HT-29 (cell line): ENCODE measurements around the gene CTSA. TPM values are rescaled to one million over a fixed set of nuclear protein-coding genes. Genes with fewer than 3 reads are reported as not detected.
"Not testable (repeated sequence)": the region's sequence is repeated elsewhere in the genome, so short reads cannot be mapped to it uniquely, and the experiment has no call there.

Experiments used
- DNase-seq: peaks from one replicate; pipeline ENCODE4 v3.0.0-alpha.2; 2015; ENCODE audit warnings: low spot score
- total RNA-seq: library from RNA; depleted of rRNA; stranded (reverse); fragments of >200 nt; shearing (Covaris generic); gene quantifications from 2 replicates; pipeline ENCODE4 v1.2.3, GENCODE V29; 2014

The CTSA gene
- total RNA-seq, 1 experiment from 2014 or later = 162 TPM

DNA sequence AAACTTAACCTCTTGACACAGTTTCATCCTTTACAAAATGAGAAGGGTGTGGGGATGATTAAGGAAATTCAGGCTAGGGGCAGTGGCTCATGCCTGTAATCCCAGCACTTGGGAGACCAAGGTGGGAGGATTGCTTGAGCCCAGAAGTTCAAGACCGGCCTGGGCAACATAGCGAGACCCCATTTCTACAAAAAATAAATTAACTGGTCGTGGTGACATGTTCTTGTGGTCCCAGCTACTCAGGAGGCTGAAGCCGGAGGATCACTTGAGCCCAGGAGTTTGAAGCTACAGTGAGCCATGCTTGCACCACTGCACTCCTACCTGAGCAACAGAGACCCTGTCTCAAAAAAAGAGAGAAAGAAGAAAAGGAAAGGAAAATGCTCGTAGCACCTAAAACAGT lies 24.7 kb upstream of the CTSA start:
- no peak for DNase-seq

DNA sequence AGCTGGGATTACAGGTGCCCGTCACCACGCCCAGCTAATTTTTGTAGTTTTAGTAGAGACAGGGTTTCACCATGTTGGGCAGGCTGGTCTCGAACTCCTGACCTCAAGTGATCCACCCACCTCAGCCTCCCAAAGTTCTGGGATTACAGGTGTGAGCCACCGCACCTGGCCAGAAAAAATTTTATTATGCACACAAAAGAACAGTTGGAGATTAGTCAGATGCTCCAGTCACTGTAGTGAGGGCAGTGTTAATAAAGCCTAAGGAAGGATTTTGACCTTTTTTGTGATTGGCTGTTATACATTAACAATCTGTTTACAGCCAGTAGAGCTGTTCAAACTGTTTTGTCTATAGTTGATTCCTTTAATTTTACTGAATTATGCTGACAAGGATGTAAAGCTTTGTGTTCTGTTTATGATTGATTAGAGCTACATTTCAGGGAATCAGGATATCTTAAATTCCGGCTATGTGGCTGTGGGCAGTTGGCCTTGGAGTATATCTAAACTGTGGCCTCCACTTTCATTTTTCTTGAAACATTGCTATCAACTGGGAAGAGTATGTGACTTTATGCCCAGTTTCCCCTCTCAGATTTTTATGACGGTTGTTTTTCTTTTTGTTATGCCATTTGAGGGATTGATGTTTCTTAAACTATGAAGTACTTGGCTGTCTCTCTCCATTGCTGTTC lies 23.9 kb upstream of the CTSA start:
- no peak for DNase-seq

DNA sequence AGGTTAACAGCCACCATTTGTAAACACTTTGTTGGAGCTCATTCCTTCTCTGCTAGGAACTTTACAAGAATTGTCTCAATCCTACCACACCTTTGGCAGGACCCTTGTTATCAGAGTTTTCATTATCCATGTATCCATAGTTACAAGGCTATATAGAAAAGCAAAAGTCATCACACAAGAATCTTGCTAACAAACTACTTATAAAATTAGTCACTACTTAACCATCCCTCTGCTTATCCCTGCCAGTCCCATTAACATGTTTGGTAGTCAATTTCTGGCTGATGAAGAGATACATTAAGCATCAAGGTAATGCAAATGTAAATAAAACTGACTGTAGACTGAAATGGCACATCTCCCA lies 23.3 kb upstream of the CTSA start:
- DNase-seq = peak; percentile 20

DNA sequence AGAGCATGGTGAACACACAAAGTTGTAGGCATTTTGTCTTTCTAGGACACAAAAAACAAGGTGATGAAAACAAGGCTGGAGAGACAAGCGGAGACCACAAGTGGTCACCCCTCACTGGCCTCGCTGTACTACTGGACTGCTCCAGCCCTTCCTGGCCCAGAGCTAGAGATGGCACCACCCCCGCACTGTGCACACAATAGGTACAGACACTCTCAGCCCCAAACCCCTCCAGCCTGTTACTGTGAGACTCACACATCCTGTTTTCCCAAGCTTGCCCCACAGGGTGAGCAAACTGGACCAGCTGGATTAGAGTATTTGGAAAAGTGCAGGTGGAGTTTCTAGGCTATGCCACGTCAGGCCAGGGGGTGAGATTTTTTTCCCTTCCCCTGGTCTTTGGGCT lies 18.5 kb upstream of the CTSA start:
- no peak for DNase-seq

DNA sequence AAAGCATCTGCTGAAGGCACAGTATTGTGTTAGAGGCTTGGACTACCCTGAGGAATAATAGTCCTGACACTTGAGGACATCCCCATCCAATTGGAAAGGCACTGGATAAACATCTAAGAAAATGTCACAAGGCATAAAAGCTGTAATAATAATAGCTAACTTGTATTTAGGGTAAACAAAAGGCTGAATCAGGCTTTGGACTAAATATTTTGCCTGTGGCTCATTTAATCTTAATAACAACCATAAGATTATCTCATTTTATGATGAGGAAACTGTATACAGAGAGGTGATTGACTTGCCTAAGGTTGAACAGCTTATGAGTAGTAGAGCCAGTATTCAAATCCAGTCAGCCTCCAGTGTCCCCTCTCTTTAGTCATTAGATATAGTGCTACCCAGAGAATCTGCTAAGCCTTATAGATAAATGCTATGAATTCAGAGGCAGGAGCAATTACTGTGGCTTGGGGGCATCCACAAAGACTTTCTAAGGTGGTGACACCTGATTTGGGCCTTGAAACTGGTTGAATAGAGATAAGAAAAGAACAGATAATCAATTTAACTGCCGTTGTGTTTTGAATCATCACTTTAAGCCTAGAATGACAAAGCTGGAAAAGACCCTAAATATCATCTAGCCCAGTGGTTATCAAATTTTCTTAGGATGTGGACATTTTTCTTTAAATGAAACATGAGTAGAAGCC lies 17.6 kb upstream of the CTSA start:
- DNase-seq = no peak

DNA sequence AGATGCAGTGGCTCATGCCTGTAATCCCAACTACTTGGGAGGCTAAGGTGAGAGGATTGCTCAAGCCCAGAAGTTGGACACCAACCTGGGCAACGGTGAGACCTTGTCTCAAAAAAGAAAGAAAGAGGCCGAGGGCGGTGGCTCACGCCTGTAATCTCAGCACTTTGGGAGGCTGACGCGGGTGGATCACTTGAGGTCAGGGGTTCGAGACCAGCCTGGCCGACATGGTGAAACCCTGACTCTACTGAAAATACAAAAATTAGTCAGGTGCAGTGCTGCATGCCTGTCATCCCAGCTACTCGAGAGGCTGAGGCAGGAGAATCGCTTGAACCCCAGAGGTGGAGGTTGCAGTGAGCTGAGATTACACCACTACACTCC lies 17.0 kb upstream of the CTSA start:
- DNase-seq = not testable (repeated sequence)

DNA sequence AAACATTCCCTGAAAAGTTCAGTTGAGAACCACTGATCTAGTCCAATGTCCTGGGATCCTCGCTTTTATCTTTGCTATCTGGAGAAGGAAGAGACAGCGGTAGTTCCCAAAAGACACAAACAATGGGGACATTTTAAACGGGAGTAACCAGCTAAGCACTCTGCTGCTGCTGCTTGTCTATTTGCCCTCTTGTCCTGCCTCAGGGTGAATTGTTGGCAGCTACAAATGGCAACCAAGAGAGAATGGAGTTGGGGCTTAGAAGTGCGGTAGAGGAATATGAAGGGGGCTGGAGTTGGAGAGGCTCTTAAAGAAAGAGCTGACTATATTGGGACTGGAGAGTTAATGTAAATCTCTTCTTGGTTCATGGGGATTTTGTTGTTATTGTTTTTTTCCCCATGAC lies 16.6 kb upstream of the CTSA start:
- no peak for DNase-seq

DNA sequence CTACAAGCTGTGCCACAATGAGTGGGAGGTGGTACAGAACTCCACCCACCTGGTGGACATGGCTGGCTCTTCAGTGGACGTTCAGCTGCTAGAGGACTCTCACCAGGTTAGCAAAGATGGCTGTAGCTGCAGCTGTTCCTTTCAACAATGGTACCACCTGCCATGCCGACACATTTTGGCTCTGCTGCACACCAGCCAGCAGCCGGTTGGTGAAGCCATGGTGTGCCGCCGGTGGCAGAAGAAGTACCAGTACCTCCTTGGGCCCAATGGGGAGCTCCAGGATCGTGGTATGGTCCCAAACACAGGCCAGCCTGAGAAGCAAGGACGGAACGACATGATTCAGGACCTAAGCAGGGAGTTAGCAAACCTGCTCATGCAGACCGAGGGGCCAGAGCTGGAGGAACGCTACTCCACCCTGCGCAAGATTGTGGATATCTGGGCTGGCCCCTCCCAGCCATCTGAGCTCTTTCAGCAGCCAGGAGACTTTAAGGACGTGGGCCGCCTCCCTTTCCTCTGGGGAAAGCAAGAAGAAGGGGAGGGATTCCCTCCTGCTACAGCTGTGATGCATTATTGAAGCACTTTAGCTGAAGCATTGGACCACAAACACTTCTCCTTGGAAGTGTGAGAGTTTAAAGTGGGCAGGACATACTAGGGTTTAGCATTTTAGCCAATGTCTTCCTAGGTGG lies 12.9 kb upstream of the CTSA start:
- no peak for DNase-seq

DNA sequence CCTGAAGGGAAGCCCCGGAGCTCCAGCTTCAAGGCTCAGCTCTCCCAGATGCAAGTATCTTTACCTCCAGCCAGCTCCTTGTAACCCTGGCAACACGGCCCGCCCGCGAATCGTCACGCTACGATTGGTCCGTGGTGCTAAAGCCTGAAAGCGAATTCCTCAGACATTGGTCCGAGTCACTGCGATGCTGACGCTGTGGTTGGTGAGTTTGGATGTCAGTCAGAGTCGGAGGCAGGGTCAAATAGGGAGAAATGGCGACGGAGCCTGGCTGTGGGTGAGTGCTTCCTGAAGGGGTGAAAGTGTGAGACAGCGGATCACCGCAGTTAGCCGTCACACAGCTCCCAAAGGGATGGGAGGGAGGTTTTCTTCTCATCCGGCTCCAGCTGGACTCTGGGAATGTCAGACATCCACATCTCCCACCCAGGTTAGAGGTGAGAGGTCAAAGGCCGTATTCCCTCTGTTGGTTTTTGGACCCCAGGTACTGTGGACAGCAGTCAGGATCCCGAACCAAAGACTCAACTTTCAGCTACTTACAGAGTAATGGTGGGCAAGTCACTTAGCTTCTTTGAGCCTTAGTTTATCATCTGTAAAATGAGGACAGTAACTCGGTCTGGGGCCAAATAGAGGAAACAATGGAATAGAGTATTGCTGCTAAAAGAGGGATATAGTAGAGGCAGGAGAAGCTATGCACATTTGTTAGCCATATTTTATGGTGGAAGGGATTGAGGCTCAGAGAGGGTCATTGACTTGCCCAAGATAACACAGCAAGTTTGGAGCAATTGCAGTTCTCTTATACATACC lies 9.9 kb upstream of the CTSA start, which contains the start of gene ZSWIM1:
Gene ZSWIM1, plus strand, starts transcription at position 240 of the 801 bp plus-strand sequence. CDS start 1,366 bp downstream, outside the sequence.
- peak; percentile 100 for DNase-seq

DNA sequence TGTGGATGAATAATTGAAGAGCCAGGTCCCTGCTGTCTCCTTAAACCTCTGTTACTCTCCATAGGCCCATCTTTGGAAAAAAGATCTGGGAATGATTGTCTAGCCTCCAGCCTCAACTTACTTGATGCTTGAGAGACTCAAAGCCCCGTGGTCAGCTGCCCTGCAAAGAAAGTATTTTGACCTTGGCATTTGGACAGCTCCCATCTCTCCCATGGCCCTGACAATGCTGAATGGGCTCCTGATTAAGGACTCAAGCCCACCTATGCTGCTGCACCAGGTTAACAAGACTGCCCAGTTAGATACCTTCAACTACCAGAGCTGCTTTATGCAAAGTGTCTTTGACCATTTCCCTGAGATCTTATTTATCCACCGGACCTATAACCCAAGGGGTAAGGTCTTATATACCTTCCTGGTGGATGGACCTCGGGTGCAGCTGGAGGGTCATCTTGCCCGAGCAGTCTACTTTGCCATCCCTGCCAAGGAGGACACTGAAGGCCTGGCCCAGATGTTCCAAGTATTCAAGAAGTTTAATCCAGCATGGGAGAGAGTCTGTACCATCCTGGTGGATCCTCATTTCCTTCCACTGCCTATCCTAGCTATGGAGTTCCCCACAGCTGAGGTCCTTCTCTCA lies 8.6 kb upstream of the CTSA start:
- DNase-seq = no peak

DNA sequence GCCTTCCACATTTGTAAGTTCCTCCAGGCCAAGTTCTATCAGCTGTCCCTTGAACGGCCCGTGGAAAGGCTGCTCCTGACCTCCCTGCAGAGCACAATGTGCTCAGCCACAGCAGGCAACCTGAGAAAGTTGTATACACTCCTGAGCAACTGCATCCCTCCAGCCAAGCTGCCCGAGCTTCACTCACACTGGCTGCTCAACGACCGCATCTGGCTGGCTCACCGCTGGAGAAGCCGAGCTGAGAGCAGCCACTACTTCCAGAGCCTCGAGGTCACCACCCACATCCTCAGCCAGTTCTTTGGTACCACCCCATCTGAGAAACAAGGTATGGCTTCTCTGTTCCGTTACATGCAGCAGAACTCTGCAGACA lies 8.1 kb upstream of the CTSA start:
- DNase-seq = no peak

DNA sequence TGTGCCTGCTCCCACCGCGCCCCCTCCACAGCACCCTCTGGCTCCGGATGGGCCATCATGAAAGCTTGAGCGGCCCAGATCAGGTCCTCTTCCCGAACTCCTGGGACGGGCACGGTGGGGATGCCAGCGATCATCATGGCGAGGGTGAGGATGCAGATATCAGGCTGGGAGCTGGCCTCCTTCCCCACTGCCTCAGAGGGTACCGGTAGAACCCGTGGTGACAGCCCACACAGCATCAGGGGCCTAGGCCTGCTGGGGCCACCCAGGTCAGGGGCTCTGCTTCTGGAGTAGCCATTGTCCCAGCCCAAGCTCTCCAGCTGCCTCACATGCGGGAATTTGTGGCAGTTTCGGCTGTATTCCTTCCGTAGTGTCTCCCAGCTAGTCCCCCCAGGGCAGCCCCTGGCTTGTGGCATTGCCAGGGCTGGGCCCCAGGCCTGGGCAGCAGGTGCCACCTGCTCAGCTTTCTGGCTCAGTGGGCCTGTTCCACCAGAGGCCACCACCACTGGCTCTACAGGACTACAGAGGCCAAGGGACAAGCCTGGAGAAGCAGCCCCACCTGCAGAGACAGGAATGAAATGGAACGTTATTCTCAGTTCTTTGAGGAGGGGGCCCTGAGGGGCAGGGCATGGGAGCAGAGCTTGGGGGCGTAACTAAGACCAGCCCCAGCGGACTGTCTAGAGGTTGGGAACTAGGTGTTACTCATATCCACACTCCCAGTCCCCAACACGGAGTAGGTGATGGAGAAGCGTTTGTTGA lies 4.4 kb upstream of the CTSA start:
- no peak for DNase-seq

DNA sequence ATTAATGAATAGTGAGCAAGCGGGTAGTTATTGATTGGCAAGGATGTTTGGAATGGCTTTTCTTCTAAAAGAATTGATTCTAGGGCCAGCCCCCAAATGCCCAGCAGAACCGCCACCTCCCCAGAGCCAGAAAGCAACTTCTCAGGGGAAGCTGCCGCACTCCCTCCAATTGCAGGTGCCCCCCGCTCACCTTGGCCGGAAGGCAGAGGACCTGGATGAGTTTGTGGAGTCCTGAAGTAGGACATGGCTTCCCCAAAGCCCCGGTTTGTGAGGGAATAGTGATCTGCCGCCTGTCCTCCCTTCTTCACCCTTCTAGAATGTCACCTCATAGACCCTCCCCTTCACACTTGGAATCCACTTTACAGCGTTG lies 3.8 kb upstream of the CTSA start, which contains the start of gene SPATA25:
Gene SPATA25, minus strand, starts transcription at position 277 of the 370 bp plus-strand sequence. Its CDS starts 32 bp downstream, at position 245.
- no peak for DNase-seq

DNA sequence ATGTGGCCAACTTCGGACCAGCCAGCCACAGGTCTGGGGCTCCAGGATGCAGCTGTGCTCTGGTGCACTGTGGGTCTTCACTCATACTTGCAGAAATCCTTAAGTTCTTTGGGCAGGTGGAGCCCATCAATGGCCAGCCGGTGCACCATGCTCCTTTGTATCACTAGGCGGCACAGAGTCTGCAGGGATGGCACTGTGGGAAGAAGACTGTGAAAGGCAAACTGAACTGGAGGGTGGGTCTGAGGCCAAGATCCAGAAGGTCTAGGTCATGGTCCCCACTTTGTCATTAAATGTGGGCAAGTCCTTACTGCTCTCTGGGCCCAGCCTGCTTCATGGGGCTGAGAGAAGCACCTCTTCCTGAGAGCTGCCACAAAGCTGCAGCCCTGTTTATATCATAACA lies 2.5 kb upstream of the CTSA start:
- no peak for DNase-seq

DNA sequence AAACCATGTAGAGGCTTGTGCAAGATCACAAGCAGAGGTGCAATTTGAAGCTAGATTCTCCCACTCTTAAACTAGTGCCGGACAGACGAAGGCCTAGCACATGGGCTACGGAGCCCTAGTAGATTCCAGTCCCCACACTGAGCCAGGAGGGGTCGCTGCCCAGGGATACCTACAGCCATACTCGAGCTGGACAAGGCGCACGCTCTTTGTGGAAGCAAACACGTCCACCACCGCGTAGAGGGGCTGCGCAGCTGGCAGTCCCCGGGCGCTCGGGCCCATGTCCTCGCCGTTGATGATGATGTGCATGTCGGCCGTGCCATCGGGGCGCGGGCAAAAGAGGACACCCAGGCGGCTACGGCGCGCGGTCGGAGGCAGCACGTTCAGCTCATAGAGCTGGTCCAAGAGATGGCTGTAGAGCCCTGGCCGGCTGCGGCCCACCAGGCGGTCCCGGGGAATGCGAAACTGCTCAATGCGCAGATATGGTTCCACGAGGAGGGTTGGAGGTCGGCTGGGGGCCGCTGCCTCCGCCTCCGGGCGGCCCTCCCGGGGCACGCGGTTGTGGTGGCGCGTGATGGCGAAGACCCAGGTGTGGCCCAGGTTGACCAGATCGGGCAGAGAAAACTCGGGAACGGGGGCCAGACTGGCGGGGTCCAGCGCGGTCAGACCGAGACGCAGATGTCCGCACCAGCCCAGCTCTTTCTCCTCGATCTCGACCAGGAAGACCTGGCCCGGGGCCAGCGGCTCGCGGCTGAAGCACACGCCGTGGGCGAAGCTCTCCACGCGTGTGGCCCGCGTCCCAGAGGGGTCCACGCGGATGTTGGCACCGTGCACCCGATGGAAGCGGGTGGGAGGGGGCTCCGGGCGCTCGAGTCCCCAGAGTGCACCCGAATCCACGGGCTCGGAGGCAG lies 804 bp upstream of the CTSA start:
- peak; percentile 90 for DNase-seq

DNA sequence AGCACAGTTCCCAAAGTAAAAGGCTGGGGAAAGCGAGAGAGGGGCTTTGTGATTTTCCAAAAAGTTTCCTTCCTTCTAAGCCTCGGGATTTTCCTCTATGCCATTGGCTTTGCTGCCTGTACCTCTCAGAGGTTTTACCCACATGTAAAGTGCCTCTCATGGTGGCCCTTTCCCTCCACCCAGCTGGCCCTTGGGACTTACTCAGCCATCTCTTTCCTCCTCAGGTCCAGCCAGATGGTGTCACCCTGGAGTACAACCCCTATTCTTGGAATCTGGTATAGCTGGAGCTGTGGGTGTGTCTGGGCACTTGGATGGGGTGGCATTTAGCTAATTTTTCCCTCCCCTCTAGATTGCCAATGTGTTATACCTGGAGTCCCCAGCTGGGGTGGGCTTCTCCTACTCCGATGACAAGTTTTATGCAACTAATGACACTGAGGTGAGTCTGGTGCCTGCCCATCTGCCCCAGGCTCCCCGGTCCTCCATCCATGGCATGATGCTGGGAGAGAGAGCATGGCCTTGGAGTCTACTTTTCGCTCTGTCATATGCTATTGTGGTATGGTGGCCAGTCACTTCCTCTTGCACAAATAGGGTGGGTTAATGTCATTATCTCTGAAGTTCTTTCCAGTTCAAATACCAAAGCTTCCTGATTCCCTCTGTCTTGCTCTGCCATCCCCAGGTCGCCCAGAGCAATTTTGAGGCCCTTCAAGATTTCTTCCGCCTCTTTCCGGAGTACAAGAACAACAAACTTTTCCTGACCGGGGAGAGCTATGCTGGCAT lies 1.1 kb downstream of the CTSA start:
- peak; percentile 52 for DNase-seq

DNA sequence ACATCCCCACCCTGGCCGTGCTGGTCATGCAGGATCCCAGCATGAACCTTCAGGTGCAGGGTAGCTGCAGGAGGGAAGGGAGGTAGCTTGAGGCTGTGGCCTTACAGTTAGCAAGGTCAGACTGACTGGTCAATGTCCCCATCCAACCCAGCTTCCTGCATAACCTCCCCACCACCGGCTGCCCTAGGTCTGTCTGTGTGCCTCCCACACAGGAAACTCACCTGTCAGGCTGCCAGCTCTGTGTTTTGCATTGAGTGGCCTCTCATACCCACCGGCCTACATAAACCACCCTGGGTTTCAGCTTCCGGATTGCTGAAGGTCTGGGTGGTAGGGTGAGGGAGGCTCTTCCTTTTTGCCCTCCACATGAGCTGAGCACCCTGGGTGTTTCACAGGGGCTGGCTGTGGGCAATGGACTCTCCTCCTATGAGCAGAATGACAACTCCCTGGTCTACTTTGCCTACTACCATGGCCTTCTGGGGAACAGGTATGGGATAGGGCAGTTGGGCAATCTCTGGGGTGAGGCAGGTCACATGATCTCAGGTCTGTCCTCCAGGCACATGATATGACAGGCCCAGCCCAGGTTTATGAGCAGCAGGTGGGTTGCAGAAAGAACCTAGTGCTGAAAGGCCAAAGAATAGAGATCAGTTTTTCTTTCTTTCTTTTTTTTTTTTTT lies 1.8 kb downstream of the CTSA start:
- no peak for DNase-seq

DNA sequence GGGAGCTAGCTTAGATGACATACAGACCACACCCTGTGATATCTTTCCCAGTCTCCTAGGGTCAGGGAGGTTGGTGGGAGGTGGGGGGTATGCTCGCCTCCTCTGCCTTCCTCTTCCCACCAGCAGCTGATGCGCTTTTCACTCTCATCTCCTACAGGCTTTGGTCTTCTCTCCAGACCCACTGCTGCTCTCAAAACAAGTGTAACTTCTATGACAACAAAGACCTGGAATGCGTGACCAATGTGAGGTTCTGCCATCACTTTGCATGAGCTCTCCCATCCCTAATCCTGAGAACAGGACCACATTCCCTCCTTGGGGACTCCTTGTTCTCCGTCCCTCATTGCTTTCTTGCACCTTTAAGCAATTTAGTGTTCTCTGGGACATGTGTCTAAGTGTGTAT lies 2.7 kb downstream of the CTSA start:
- DNase-seq = no peak
